ENCODE results near the gene C9orf57. TPM values are rescaled to one million over a fixed set of nuclear protein-coding genes. Genes with fewer than 3 reads are reported as not detected.
A peak's percentile ranks its signal among the peaks of the same experiment; 100 is the strongest.

Gene C9orf57
- not detected in 2 replicates for total RNA-seq (2016; rRNA removed; fragmentation: Illumina TruSeq; extraction: Trizol)
- total RNA-seq (2016; cell fraction: cytosol; rRNA removed; fragmentation: Illumina TruSeq; extraction: Trizol; ENCODE audit: low read depth), result not detected in 2 replicates
- not detected in 2 replicates for total RNA-seq (2016; cell fraction: insoluble cytoplasmic fraction; rRNA removed; fragmentation: Illumina TruSeq; extraction: Trizol)
- not detected in 2 replicates for total RNA-seq (2016; cell fraction: membrane; rRNA removed; fragmentation: Illumina TruSeq; extraction: Trizol)
- not detected in 2 replicates for total RNA-seq (2016; cell fraction: nucleus; rRNA removed; fragmentation: Illumina TruSeq; extraction: Trizol)
- polyA plus RNA-seq (2011; rRNA removed), result 0.09 and 0.27 TPM in 2 replicates
- 0.04 and 0.05 TPM in 2 replicates for polyA plus RNA-seq (2011; cell fraction: cytosol; rRNA removed)
- polyA plus RNA-seq (2011; cell fraction: nucleus; rRNA removed), result not detected in 2 replicates
- polyA plus RNA-seq (2012), result 0.17 TPM in 1 of 2 replicates, not detected in the other
- polyA plus RNA-seq (2016; cell fraction: cytosol; fragmentation: Illumina TruSeq; extraction: Trizol; ENCODE audit: low read depth), result not detected in 2 replicates
- polyA plus RNA-seq (2016; cell fraction: insoluble cytoplasmic fraction; fragmentation: Illumina TruSeq; extraction: Trizol; ENCODE audit: low read depth), result not detected in 2 replicates
- not detected in 2 replicates for polyA plus RNA-seq (2016; cell fraction: membrane; fragmentation: Illumina TruSeq; extraction: Trizol; ENCODE audit: low read depth)
- not detected in 2 replicates for polyA plus RNA-seq (2016; cell fraction: nucleus; fragmentation: Illumina TruSeq; extraction: Trizol; ENCODE audit: insufficient read depth, low read depth)
- polyA minus RNA-seq (2011; rRNA and poly(A)+ RNA removed; ENCODE audit: low replicate concordance), result not detected in 2 replicates
- polyA minus RNA-seq (2011; cell fraction: cytosol; rRNA and poly(A)+ RNA removed), result not detected in 2 replicates
- polyA minus RNA-seq (2011; cell fraction: nucleus; rRNA and poly(A)+ RNA removed), result not detected in 2 replicates
- Bru-seq, nascent RNA, result percentile 5 among the genes with signal in this experiment
- not detected for BruChase-seq, experiment 1, labeled RNA remaining after a 6-hour chase
- not detected for BruChase-seq, experiment 2, labeled RNA remaining after a 2-hour chase
- long read RNA-seq, experiment 1, result 0 reads
- long read RNA-seq, experiment 2, result 0 reads

- Histone ChIP-seq H3K27me3 (ENCODE audit: control insufficient read depth in 1 of 2, insufficient read depth in 2 of 2, low read length in 2 of 2) (no peaks in the 10 kb centered on the region), H3K27ac (ENCODE audit: extremely low read length, insufficient read depth, low read length) (no peak within 1 kb of the TSS), H3K9me3 (ENCODE audit: low read length) (no peaks in the 10 kb centered on the region), H2AFZ (ENCODE audit: low read length) (no peak within 1 kb of the TSS), H3K4me2 (ENCODE audit: low read depth, low read length) (no peak within 1 kb of the TSS), H3K79me2 (ENCODE audit: insufficient read depth, low read length) (no peaks in the 10 kb centered on the region), H3K4me3 (replicated peaks in 1 of 3; ENCODE audit: insufficient read depth in 1 of 3, low read depth in 2 of 3, low read length in 3 of 3) (no peak within 1 kb of the TSS), H4K20me1 (ENCODE audit: insufficient read depth, low read length) (no peaks in the 10 kb centered on the region), H3K36me3 (replicated peaks in 1 of 2; ENCODE audit: control insufficient read depth in 1 of 2, insufficient read depth in 2 of 2, low read length in 2 of 2) (no peaks in the 10 kb centered on the region), H3K9ac (ENCODE audit: insufficient read depth, low read depth, low read length) (no peak within 1 kb of the TSS), H3K4me1 (ENCODE audit: insufficient read depth, low read length) (no peaks in the 10 kb centered on the region)
- CTCF ChIA-PET (ENCODE audit: low intra/inter-chr PET ratio, low total read pairs), result no interaction called here
- no TSS peak for BruUV-seq (replicated peaks)
- no peak for DNase-seq (ENCODE audit: low spot score)
- no peak for TF ChIP-seq ZNF687 (CRISPR knock-in tag; IDR thresholded peaks at IDR 0.05)
- TF ChIP-seq ZNF678 (CRISPR knock-in tag; IDR thresholded peaks at IDR 0.05), result no peak
- no peak for TF ChIP-seq GFI1 (CRISPR knock-in tag; IDR thresholded peaks at IDR 0.05; ENCODE audit: borderline replicate concordance)
- no peak for TF ChIP-seq FIP1L1 (IDR thresholded peaks at IDR 0.05; ENCODE audit: borderline replicate concordance, insufficient read depth, low read depth, low read length)
- no peak for TF ChIP-seq ZSCAN20 (CRISPR knock-in tag; IDR thresholded peaks at IDR 0.05; ENCODE audit: borderline replicate concordance)
- TF ChIP-seq TGIF2 (CRISPR knock-in tag; IDR thresholded peaks at IDR 0.05), result no peak
- TF ChIP-seq ZC3H4 (CRISPR knock-in tag; IDR thresholded peaks at IDR 0.05; ENCODE audit: borderline replicate concordance), result no peak
- no peak for TF ChIP-seq FOXP4 (CRISPR knock-in tag; IDR thresholded peaks at IDR 0.05)
- no peak for TF ChIP-seq ZNF30 (CRISPR knock-in tag; IDR thresholded peaks at IDR 0.05)
- TF ChIP-seq ZNF644 (CRISPR knock-in tag; IDR thresholded peaks at IDR 0.05; ENCODE audit: low read depth), result no peak
- no peak for TF ChIP-seq TSC22D2 (CRISPR knock-in tag; IDR thresholded peaks at IDR 0.05; ENCODE audit: borderline replicate concordance)
- TF ChIP-seq MEIS1 (CRISPR knock-in tag; IDR thresholded peaks at IDR 0.05; ENCODE audit: borderline replicate concordance), result no peak
- TF ChIP-seq ZNF564 (CRISPR knock-in tag; IDR thresholded peaks at IDR 0.05), result no peak
- intact Hi-C loops (cut with micrococcal nuclease; ENCODE audit: unreplicated experiment), result no loop called here
- in situ Hi-C loops (cut with HindIII; ENCODE audit: extremely low pct_ligation_motif_present, low pct_unique_long_range_greater_than_20kb), result no loop called here
- no peak for FAIRE-seq
- POLR2A ChIA-PET, result no interaction called here
- no peak for ATAC-seq
- 63% methylated on average over 4 of the region's 4 CpGs for WGBS (ENCODE audit: low lambda C conversion rate)
Observed at GRCh38 chr9:72060513-72060912, at the start of gene C9orf57. Gene C9orf57, minus strand, starts transcription at chr9:72060613. Its CDS starts 1,282 bp downstream, at chr9:72059331.

Data from HepG2 (cell line).